HCT116 (cell line): ENCODE measurements around the gene ZNF579. TPM values are rescaled to one million over a fixed set of nuclear protein-coding genes. Genes with fewer than 3 reads are reported as not detected.

ENCODE experiments used
- ATAC-seq: fragments of 200-7000 bp; cut with Tn5 transposase; 2 replicates; pipeline ENCODE4 v1.9.1; 2020; ENCODE audit warnings: mild to moderate bottlenecking, moderate library complexity
- BruUV-seq: library from RNA; stranded (reverse); fragments of 400-500 nt; replicated peaks from 2 replicates; lab custom pipeline; 2021; lab: Mats Ljungman, UMichigan
- CTCF ChIA-PET: fragments of 300-600 bp; sonication (Branson Sonifier 250); formaldehyde crosslinking; loops from one replicate; lab custom pipeline; 2021; ENCODE audit warnings: antibody characterized with exemption; lab: Charles Lee
- POLR2A ChIA-PET: fragments of 300-600, 350-600 bp; sonication (Branson Sonifier 250); formaldehyde crosslinking; loops from one replicate; lab custom pipeline; 2021; ENCODE audit warnings: antibody characterized with exemption; lab: Charles Lee
- RAD21 ChIA-PET, 2 experiments: fragments of 300-600 bp; sonication (Branson Sonifier 250); formaldehyde crosslinking; loops; one replicate each; lab custom pipeline; 2023; ENCODE audit warnings: low total read pairs in 2 of 2; ENCODE audit not compliant: uncharacterized antibody in 2 of 2, unreplicated experiment in 2 of 2, low non-redundant PET in 1 of 2; lab: Charles Lee
- DNase-seq: peaks from one replicate; pipeline ENCODE4 v3.0.0-alpha.2; 2010; ENCODE audit warnings: low read depth, low spot score
- H2AFZ ChIP-seq: fragments of 200-600 bp; shearing (Covaris generic), sonication (generic); 2 replicates; pipeline ENCODE4 v1.6.1; 2017; ENCODE audit warnings: low read depth, mixed run types, mixed read lengths, antibody characterized with exemption, low read length; ENCODE audit not compliant: poor library complexity, severe bottlenecking
- H3K27ac ChIP-seq: 2 replicates; pipeline ENCODE4 v1.5.1; 2012; ENCODE audit warnings: low read depth, low read length
- H3K27me3 ChIP-seq: fragments of 200-600 bp; sonication (generic); 2 replicates; pipeline ENCODE4 v1.6.1; 2016; ENCODE audit warnings: mixed run types, low read length, mixed read lengths; ENCODE audit not compliant: insufficient read depth
- H3K36me3 ChIP-seq, 2 experiments: fragments of 200-500 bp in 1 of 2; fragments of 200-600 bp in 1 of 2; sonication (Bioruptor generic) in 1 of 2; sonication (generic) in 1 of 2; 2 replicates each; pipeline versions ENCODE4 v1.5.1 to v1.6.1; 2014 to 2016; ENCODE audit warnings: low read length in 2 of 2, inconsistent platforms in 1 of 2, mixed read lengths in 1 of 2, mixed run types in 1 of 2; ENCODE audit not compliant: insufficient read depth in 2 of 2, control insufficient read depth in 1 of 2
- H3K4me1 ChIP-seq, 2 experiments: fragments of 200-600 bp in 1 of 2; sonication (generic) in 1 of 2; 2 replicates each; pipeline versions ENCODE4 v1.5.1 to v1.6.1; 2012 to 2017; ENCODE audit warnings: low read length in 2 of 2, inconsistent platforms in 1 of 2, mild to moderate bottlenecking in 1 of 2, mixed read lengths in 1 of 2, mixed run types in 1 of 2, moderate library complexity in 1 of 2; ENCODE audit not compliant: insufficient read depth in 2 of 2, control insufficient read depth in 1 of 2
- H3K4me2 ChIP-seq: fragments of 200-600 bp; sonication (generic); 2 replicates; pipeline ENCODE4 v1.6.1; 2017; ENCODE audit warnings: mixed run types, low read length, mixed read lengths
- H3K4me3 ChIP-seq, 2 experiments: fragments of 200-600 bp in 1 of 2; sonication (generic) in 1 of 2; replicated peaks in 1 of 2; 2 replicates each; pipeline ENCODE4 v1.5.1; 2011 to 2016; ENCODE audit warnings: low read length in 2 of 2, control low read depth in 1 of 2, low read depth in 1 of 2, mild to moderate bottlenecking in 1 of 2, mixed read lengths in 1 of 2, mixed run types in 1 of 2
- H3K79me2 ChIP-seq: fragments of 200-600 bp; sonication (generic); 2 replicates; pipeline ENCODE4 v1.6.1; 2017; ENCODE audit warnings: mild to moderate bottlenecking, mixed run types, low read length, moderate library complexity, mixed read lengths; ENCODE audit not compliant: insufficient read depth
- H3K9ac ChIP-seq: fragments of 200-600 bp; sonication (generic); 2 replicates; pipeline ENCODE4 v1.6.1; 2016; ENCODE audit warnings: low read length, mixed read lengths
- H3K9me2 ChIP-seq: fragments of 200-600 bp; sonication (generic), shearing (Covaris generic); 2 replicates; pipeline ENCODE4 v1.6.1; 2017; ENCODE audit warnings: mixed run types, mild to moderate bottlenecking, moderate library complexity; ENCODE audit not compliant: insufficient read depth
- H3K9me3 ChIP-seq, 2 experiments: fragments of 200-500 bp in 1 of 2; fragments of 200-600 bp in 1 of 2; sonication (Bioruptor generic) in 1 of 2; sonication (generic) in 1 of 2; 2 replicates each; pipeline ENCODE4 v1.6.1; 2014 to 2017; ENCODE audit warnings: low read length in 2 of 2, mixed read lengths in 2 of 2, inconsistent platforms in 1 of 2, low read depth in 1 of 2, mild to moderate bottlenecking in 1 of 2, mixed run types in 1 of 2, moderate library complexity in 1 of 2; ENCODE audit not compliant: control insufficient read depth in 1 of 2, insufficient read depth in 1 of 2
- H4K20me1 ChIP-seq: fragments of 200-600 bp; sonication (generic), shearing (Covaris generic); 2 replicates; pipeline ENCODE4 v1.6.1; 2017; ENCODE audit warnings: mixed run types, mild to moderate bottlenecking, moderate library complexity; ENCODE audit not compliant: insufficient read depth
- CBX3 ChIP-seq: IDR thresholded peaks from 2 replicates; pipeline ENCODE4 v1.6.1; 2012; ENCODE audit warnings: low read depth
- CEBPB ChIP-seq: IDR thresholded peaks from 2 replicates; pipeline ENCODE4 v1.6.1; 2012; ENCODE audit warnings: low read depth
- EGR1 ChIP-seq: IDR thresholded peaks from 2 replicates; pipeline ENCODE4 v1.6.1; 2012; ENCODE audit warnings: low read depth
- EZH2phosphoT487 ChIP-seq: fragments of 200-600 bp; IDR thresholded peaks from 2 replicates; pipeline ENCODE4 v1.6.1; 2018; ENCODE audit warnings: antibody characterized with exemption, borderline replicate concordance
- FOSL1 ChIP-seq: IDR thresholded peaks from 2 replicates; pipeline ENCODE4 v1.6.1; 2012; ENCODE audit warnings: low read depth
- POLR2A ChIP-seq: IDR thresholded peaks from 2 replicates; pipeline ENCODE4 v1.7.0; 2011; ENCODE audit warnings: borderline replicate concordance; ENCODE audit not compliant: insufficient read depth, insufficient read length; ENCODE audit errors: extremely low read depth
- POLR2AphosphoS5 ChIP-seq: IDR thresholded peaks from 2 replicates; pipeline ENCODE4 v1.6.1; 2011; ENCODE audit warnings: mild to moderate bottlenecking, low read depth, low read length, moderate library complexity
- SIN3A ChIP-seq: IDR thresholded peaks from 2 replicates; pipeline ENCODE4 v1.6.1; 2012; ENCODE audit warnings: low read depth
- SP1 ChIP-seq: IDR thresholded peaks from 2 replicates; pipeline ENCODE4 v1.6.1; 2012; ENCODE audit warnings: low read depth
- SRF ChIP-seq: IDR thresholded peaks from 2 replicates; pipeline ENCODE4 v1.6.1; 2012; ENCODE audit warnings: low read depth
- TCF7L2 ChIP-seq: IDR thresholded peaks from 2 replicates; pipeline ENCODE4 v1.7.0; 2011; ENCODE audit warnings: borderline replicate concordance, inconsistent platforms; ENCODE audit not compliant: insufficient read depth, insufficient read length; ENCODE audit errors: extremely low read depth
- YY1 ChIP-seq: IDR thresholded peaks from 2 replicates; pipeline ENCODE4 v1.6.1; 2011; ENCODE audit warnings: low read length, low read depth, moderate library complexity, mild to moderate bottlenecking; ENCODE audit not compliant: insufficient replicate concordance; ENCODE audit errors: extremely low read depth
- ZFX ChIP-seq: fragments of 450-650 bp; IDR thresholded peaks from 2 replicates; pipeline ENCODE4 v1.6.1; 2017
- intact Hi-C: fragments of 100-400 bp; cut with micrococcal nuclease; formaldehyde crosslinking; loops from 2 replicates; pipeline ENCODE4 v1.10.0; 2022
- total RNA-seq: library from RNA; stranded (reverse); gene quantifications from one replicate; pipeline ENCODE4 v1.2.1, GENCODE V29; 2021; ENCODE audit not compliant: unreplicated experiment
- TF ChIP-seq, protein P1 (sequence below): IDR thresholded peaks from 2 replicates; pipeline ENCODE4 v1.6.1; 2012; ENCODE audit warnings: low read depth
- TF ChIP-seq, protein P2 (sequence below), 3 experiments: fragments of 200-600 bp in 1 of 3; sonication (generic) in 1 of 3; IDR thresholded peaks in 2 of 3; conservative IDR thresholded peaks in 1 of 3; 2 replicates each; pipeline ENCODE4 v1.5.1; 2012 to 2017; ENCODE audit warnings: low read depth in 2 of 3, low read length in 2 of 3, antibody characterized with exemption in 1 of 3, borderline replicate concordance in 1 of 3, control low read depth in 1 of 3, mild to moderate bottlenecking in 1 of 3, mixed read lengths in 1 of 3, mixed run types in 1 of 3, moderate library complexity in 1 of 3; ENCODE audit not compliant: insufficient read depth in 1 of 3
- TF ChIP-seq, protein P3 (sequence below): IDR thresholded peaks from 2 replicates; pipeline ENCODE4 v1.6.1; 2011; ENCODE audit warnings: mild to moderate bottlenecking, low read length, moderate library complexity; ENCODE audit not compliant: insufficient replicate concordance; ENCODE audit errors: extremely low read depth
- TF ChIP-seq, protein P4 (sequence below): IDR thresholded peaks from 2 replicates; pipeline ENCODE4 v1.6.1; 2012

Gene ZNF579
- total RNA-seq, 1 experiment from 2014 or later, result 24.1 TPM

DNA sequence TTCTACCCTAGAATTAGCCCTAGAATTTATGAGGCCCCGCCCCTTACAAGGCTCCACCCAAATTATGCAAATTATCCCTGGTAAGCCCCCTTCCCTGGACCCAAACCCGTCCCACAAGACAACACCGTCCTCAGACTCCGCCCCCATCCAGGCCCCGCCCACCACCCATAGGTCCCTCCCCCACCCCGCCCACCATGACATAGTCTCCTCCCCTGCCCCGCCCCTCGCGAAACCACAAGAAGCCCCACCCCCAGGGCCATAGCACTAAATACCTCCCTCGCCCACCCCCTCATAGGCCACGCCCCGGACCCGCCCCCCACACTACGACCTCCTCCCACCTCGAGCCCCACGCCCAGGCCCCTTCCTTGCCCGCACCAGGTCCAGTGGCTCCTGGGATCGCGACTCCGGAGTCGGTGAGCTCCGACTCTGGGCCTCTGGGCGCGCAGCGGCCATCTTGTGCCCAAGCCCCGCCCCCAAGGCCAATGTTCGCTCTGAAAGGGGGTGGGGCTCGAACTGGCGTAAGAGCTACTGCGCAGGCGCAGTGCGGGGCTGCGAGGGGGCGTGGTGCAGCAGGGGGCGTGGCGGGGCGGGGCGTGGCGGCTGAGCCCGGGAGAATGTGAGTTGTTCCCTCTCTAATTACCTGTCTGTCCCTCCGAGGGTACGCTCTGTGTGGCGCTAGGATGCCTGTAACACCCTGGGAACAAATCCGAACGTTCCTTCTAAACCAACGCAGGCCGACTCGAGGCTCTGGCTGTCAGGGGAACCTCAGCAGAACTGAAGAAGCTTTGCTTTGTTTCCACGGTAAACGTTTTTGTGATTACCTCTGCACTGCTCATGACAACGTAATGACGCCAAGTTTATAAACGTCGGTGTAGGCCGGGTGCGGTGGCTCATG lies 43.7 kb upstream of the ZNF579 start, which contains the start of gene ZNF784:
ZNF784 (minus strand) TSS at position 458 of the 895 bp plus-strand sequence; CDS start at position 453, 5 bp downstream.
- Histone ChIP-seq H2AFZ (peak within 1 kb of the TSS; percentile 65), H3K9me2 (no peaks in the 10 kb centered on the region), H3K27me3 (no peaks in the 10 kb centered on the region), H3K27ac (peak within 1 kb of the TSS; percentile 81), H3K79me2 (no peaks in the 10 kb centered on the region), H3K9me3 (no peaks in the 10 kb centered on the region), H4K20me1 (no peaks in the 10 kb centered on the region), H3K4me1 (peaks cover 8 to 14% of the 10 kb centered on the region in 2 experiments; a peak in 3 of 4 replicates), H3K36me3 (no peaks in the 10 kb centered on the region), H3K4me3 (peak within 1 kb of the TSS; percentile 54 to 69), H3K9ac (peak within 1 kb of the TSS; percentile 70), H3K4me2 (peak within 1 kb of the TSS; percentile 98)
- ChIA-PET POLR2A (interaction anchor here (0.6 to 1.5 kb wide), 14 partner anchors 9 to 1757 kb away, joined by 3 to 10 read pairs (median 4); partner anchors contain the start of genes FIZ1, MYADM and ZNF865), RAD21 (interaction anchor here (0.5 to 0.7 kb wide), 4 partner anchors 71 to 478 kb away, joined by 3 to 4 read pairs (median 4); no protein-coding TSS in a partner anchor), CTCF (interaction anchor here (0.6 to 1.8 kb wide), 11 partner anchors 9 to 880 kb away, joined by 3 to 14 read pairs (median 4); no protein-coding TSS in a partner anchor)
- BruUV-seq, result no TSS peak
- ATAC-seq, result peak; percentile 82
- DNase-seq, result peak; percentile 85
- intact Hi-C loops, result loop anchor here (1.0 kb wide), 1 partner anchor 25 kb away; the partner anchor contains the start of gene FIZ1
- TF ChIP-seq FOSL1 (no peak), EGR1 (peak; percentile 72; the same call in 1 of the 2 replicates), SRF (no peak), CBX3 (no peak), POLR2AphosphoS5 (peak; percentile 80), TCF7L2 (no peak), YY1 (peak; percentile 95), EZH2phosphoT487 (no peak), POLR2A (no peak), ZFX (no peak), CEBPB (no peak), SP1 (peak; percentile 74), SIN3A (peak; percentile 45; the same call in 1 of the 2 replicates)
- TF ChIP-seq, protein P1, sequence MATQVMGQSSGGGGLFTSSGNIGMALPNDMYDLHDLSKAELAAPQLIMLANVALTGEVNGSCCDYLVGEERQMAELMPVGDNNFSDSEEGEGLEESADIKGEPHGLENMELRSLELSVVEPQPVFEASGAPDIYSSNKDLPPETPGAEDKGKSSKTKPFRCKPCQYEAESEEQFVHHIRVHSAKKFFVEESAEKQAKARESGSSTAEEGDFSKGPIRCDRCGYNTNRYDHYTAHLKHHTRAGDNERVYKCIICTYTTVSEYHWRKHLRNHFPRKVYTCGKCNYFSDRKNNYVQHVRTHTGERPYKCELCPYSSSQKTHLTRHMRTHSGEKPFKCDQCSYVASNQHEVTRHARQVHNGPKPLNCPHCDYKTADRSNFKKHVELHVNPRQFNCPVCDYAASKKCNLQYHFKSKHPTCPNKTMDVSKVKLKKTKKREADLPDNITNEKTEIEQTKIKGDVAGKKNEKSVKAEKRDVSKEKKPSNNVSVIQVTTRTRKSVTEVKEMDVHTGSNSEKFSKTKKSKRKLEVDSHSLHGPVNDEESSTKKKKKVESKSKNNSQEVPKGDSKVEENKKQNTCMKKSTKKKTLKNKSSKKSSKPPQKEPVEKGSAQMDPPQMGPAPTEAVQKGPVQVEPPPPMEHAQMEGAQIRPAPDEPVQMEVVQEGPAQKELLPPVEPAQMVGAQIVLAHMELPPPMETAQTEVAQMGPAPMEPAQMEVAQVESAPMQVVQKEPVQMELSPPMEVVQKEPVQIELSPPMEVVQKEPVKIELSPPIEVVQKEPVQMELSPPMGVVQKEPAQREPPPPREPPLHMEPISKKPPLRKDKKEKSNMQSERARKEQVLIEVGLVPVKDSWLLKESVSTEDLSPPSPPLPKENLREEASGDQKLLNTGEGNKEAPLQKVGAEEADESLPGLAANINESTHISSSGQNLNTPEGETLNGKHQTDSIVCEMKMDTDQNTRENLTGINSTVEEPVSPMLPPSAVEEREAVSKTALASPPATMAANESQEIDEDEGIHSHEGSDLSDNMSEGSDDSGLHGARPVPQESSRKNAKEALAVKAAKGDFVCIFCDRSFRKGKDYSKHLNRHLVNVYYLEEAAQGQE, result no peak
- TF ChIP-seq, protein P2, sequence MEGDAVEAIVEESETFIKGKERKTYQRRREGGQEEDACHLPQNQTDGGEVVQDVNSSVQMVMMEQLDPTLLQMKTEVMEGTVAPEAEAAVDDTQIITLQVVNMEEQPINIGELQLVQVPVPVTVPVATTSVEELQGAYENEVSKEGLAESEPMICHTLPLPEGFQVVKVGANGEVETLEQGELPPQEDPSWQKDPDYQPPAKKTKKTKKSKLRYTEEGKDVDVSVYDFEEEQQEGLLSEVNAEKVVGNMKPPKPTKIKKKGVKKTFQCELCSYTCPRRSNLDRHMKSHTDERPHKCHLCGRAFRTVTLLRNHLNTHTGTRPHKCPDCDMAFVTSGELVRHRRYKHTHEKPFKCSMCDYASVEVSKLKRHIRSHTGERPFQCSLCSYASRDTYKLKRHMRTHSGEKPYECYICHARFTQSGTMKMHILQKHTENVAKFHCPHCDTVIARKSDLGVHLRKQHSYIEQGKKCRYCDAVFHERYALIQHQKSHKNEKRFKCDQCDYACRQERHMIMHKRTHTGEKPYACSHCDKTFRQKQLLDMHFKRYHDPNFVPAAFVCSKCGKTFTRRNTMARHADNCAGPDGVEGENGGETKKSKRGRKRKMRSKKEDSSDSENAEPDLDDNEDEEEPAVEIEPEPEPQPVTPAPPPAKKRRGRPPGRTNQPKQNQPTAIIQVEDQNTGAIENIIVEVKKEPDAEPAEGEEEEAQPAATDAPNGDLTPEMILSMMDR (IDR thresholded peaks at IDR 0.05 in 2 of 3, conservative IDR thresholded peaks at IDR 0.05 in 1 of 3; ENCODE audit: borderline replicate concordance in 1 of 3, insufficient read depth in 1 of 3, low read depth in 2 of 3, low read length in 2 of 3), result no peak
- TF ChIP-seq, protein P3, sequence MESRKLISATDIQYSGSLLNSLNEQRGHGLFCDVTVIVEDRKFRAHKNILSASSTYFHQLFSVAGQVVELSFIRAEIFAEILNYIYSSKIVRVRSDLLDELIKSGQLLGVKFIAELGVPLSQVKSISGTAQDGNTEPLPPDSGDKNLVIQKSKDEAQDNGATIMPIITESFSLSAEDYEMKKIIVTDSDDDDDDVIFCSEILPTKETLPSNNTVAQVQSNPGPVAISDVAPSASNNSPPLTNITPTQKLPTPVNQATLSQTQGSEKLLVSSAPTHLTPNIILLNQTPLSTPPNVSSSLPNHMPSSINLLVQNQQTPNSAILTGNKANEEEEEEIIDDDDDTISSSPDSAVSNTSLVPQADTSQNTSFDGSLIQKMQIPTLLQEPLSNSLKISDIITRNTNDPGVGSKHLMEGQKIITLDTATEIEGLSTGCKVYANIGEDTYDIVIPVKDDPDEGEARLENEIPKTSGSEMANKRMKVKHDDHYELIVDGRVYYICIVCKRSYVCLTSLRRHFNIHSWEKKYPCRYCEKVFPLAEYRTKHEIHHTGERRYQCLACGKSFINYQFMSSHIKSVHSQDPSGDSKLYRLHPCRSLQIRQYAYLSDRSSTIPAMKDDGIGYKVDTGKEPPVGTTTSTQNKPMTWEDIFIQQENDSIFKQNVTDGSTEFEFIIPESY, result no peak
- TF ChIP-seq, protein P4, sequence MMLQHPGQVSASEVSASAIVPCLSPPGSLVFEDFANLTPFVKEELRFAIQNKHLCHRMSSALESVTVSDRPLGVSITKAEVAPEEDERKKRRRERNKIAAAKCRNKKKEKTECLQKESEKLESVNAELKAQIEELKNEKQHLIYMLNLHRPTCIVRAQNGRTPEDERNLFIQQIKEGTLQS, result no peak
